Stromal cell of bone marrow (primary cell): ENCODE measurements around the gene SSC5D.

Experiments
- DNase-seq: peaks from one replicate; pipeline ENCODE4 v3.0.0-alpha.2; 2012; ENCODE audit warnings: low read depth

SSC5D gene

GRCh38 chr19:55455576-55456235 lies 32.5 kb upstream of the SSC5D start:
- no peak for DNase-seq

GRCh38 chr19:55456347-55456746 lies 31.9 kb upstream of the SSC5D start:
- no peak for DNase-seq

- DNase-seq: no peak
Measured at GRCh38 chr19:55457683-55458457, 30.4 kb upstream of the SSC5D start.

- DNase-seq: no peak
Measured at GRCh38 chr19:55459551-55459949, 28.7 kb upstream of the SSC5D start.

GRCh38 chr19:55459950-55460657 lies 28.1 kb upstream of the SSC5D start:
- DNase-seq: no peak

- peak; percentile 68 for DNase-seq
Measured at GRCh38 chr19:55460670-55461258, 27.5 kb upstream of the SSC5D start.

- peak; percentile 99 for DNase-seq
Measured at GRCh38 chr19:55461259-55461973, 26.8 kb upstream of the SSC5D start, which contains the start of gene ISOC2. ISOC2 (minus strand) TSS chr19:55461642; CDS start chr19:55456486, 5,156 bp downstream.

- no peak for DNase-seq
Measured at GRCh38 chr19:55461974-55462626, 26.1 kb upstream of the SSC5D start.

- DNase-seq: no peak
Measured at GRCh38 chr19:55462722-55463121, 25.5 kb upstream of the SSC5D start.

GRCh38 chr19:55463583-55464031 lies 24.6 kb upstream of the SSC5D start:
- DNase-seq: no peak

- no peak for DNase-seq
Measured at GRCh38 chr19:55464039-55464661, 24.1 kb upstream of the SSC5D start.

- DNase-seq: no peak
Measured at GRCh38 chr19:55464662-55465054, 23.6 kb upstream of the SSC5D start, which contains the start of gene C19orf85. C19orf85 (minus strand) TSS chr19:55464751; CDS start chr19:55464554, 197 bp downstream.

- DNase-seq: no peak
Measured at GRCh38 chr19:55465460-55466240, 22.6 kb upstream of the SSC5D start.

- DNase-seq: no peak
Measured at GRCh38 chr19:55466241-55466614, 22.0 kb upstream of the SSC5D start.

- DNase-seq: peak; percentile 45
Measured at GRCh38 chr19:55467236-55468053, 20.8 kb upstream of the SSC5D start.

GRCh38 chr19:55468054-55468393 lies 20.2 kb upstream of the SSC5D start:
- DNase-seq: no peak

GRCh38 chr19:55471266-55471665 lies 17.0 kb upstream of the SSC5D start:
- DNase-seq: no peak

- DNase-seq: peak; percentile 39
Measured at GRCh38 chr19:55472463-55472862, 15.8 kb upstream of the SSC5D start.
